ENCODE results near the gene RRM2. TPM values are rescaled to one million over a fixed set of nuclear protein-coding genes. Genes with fewer than 3 reads are reported as not detected.

The RRM2 gene
- total RNA-seq, 2 donors from 2014 or later = 1.9 to 6.1 TPM

DNA sequence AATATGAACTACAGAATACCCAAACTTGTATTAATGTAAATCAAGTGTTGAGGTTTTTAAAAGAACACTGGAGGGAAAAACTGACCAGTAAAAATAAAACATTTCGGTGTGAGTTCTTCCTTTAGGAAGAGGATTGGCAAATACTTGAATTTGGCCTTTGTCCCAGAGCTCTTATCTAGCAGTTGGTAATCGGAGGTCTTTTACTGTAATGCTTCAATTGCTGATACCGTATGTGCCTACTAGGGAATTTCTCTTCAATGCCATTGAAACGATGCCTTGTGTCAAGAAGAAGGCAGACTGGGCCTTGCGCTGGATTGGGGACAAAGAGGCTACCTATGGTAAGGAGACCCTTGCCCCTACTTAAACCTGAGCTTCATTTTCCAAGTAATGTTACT, 4.1 kb downstream of the RRM2 start:
- no peak for DNase-seq (ENCODE audit: low spot score)
- H3K4me1 ChIP-seq (replicated peaks) = peaks cover 11% of the 10 kb centered on the region
- H3K27ac ChIP-seq = no peak overlapping the region
- TF ChIP-seq POLR2A (IDR thresholded peaks at IDR 0.05) (no peak), POLR2AphosphoS5 (IDR thresholded peaks at IDR 0.05) (no peak), CTCF (IDR thresholded peaks at IDR 0.05) (no peak)
- H3K36me3 ChIP-seq = no peaks in the 10 kb centered on the region
- WGBS = 61% methylated on average over 5 of the region's 5 CpGs
- no peaks in the 10 kb centered on the region for H3K9me3 ChIP-seq
- H3K27me3 ChIP-seq (replicated peaks; ENCODE audit: insufficient read depth) = no peaks in the 10 kb centered on the region
- H3K4me3 ChIP-seq = no peak overlapping the region
- intact Hi-C loops (cut with DNase I) = loop anchor here (5.0 kb wide), 1 partner anchor 536 kb away; no protein-coding TSS in a partner anchor

GRCh38 chr2:10128420-10128819, 5.9 kb downstream of the RRM2 start:
- Histone ChIP-seq H3K27ac (no peak overlapping the region), H3K9me3 (no peaks in the 10 kb centered on the region), H3K27me3 (replicated peaks; ENCODE audit: insufficient read depth) (no peaks in the 10 kb centered on the region), H3K36me3 (no peaks in the 10 kb centered on the region), H3K4me1 (replicated peaks) (no peaks in the 10 kb centered on the region), H3K4me3 (no peak overlapping the region)
- no peak for DNase-seq (ENCODE audit: low spot score)
- TF ChIP-seq POLR2A (IDR thresholded peaks at IDR 0.05) (no peak), POLR2AphosphoS5 (IDR thresholded peaks at IDR 0.05) (no peak), CTCF (IDR thresholded peaks at IDR 0.05) (no peak)
- intact Hi-C loops (cut with DNase I) = loop anchor here (5.0 kb wide), 1 partner anchor 534 kb away; no protein-coding TSS in a partner anchor

DNA sequence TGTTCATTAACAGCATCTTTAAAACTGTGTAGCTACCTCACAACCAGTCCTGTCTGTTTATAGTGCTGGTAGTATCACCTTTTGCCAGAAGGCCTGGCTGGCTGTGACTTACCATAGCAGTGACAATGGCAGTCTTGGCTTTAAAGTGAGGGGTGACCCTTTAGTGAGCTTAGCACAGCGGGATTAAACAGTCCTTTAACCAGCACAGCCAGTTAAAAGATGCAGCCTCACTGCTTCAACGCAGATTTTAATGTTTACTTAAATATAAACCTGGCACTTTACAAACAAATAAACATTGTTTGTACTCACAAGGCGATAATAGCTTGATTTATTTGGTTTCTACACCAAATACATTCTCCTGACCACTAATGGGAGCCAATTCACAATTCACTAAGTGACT, 7.0 kb downstream of the RRM2 start:
- Histone ChIP-seq H3K36me3 (no peaks in the 10 kb centered on the region), H3K27me3 (replicated peaks; ENCODE audit: insufficient read depth) (no peaks in the 10 kb centered on the region), H3K9me3 (no peaks in the 10 kb centered on the region), H3K4me3 (no peak overlapping the region), H3K4me1 (replicated peaks) (no peaks in the 10 kb centered on the region), H3K27ac (no peak overlapping the region)
- DNase-seq (ENCODE audit: low spot score) = no peak
- intact Hi-C loops (cut with DNase I) = loop anchor here (5.0 kb wide), 1 partner anchor 533 kb away; no protein-coding TSS in a partner anchor
- no peak for TF ChIP-seq POLR2AphosphoS5 (IDR thresholded peaks at IDR 0.05)
- no peak for TF ChIP-seq CTCF (IDR thresholded peaks at IDR 0.05)
- TF ChIP-seq POLR2A (IDR thresholded peaks at IDR 0.05) = no peak
- 59% methylated on average over 3 of the region's 3 CpGs for WGBS

GRCh38 chr2:10132043-10132575, 9.6 kb downstream of the RRM2 start:
- Histone ChIP-seq H3K36me3 (no peaks in the 10 kb centered on the region), H3K4me3 (no peak overlapping the region), H3K4me1 (replicated peaks) (no peaks in the 10 kb centered on the region), H3K9me3 (no peaks in the 10 kb centered on the region), H3K27ac (no peak overlapping the region), H3K27me3 (replicated peaks; ENCODE audit: insufficient read depth) (no peaks in the 10 kb centered on the region)
- 81% methylated on average over 7 of the region's 7 CpGs for WGBS
- intact Hi-C loops (cut with DNase I) = no loop called here
- DNase-seq (ENCODE audit: low spot score) = no peak
- TF ChIP-seq POLR2A (IDR thresholded peaks at IDR 0.05) = no peak
- no peak for TF ChIP-seq CTCF (IDR thresholded peaks at IDR 0.05)
- no peak for TF ChIP-seq POLR2AphosphoS5 (IDR thresholded peaks at IDR 0.05)

DNA sequence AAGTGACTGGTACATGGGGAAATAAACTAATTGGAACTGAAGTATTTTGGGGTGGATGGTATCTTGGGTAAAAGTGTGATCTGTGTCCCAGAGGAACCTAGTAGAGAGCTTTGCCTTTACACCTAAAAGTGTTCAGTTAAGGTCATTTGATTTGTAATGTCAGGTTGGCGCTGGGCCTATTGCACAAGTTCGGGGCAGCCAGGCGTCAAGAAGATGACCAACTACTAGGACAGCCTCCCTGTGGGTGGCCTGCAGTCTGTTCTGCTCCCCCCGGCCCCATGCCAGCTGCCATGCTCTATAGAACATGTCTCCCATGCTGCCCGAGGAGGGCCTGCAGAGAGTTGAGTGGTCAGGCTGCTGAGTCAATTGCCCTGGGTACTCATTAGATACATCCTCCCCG, 10.1 kb downstream of the RRM2 start:
- Histone ChIP-seq H3K9me3 (no peaks in the 10 kb centered on the region), H3K4me3 (no peak overlapping the region), H3K36me3 (no peaks in the 10 kb centered on the region), H3K27ac (no peak overlapping the region), H3K27me3 (replicated peaks; ENCODE audit: insufficient read depth) (no peaks in the 10 kb centered on the region), H3K4me1 (replicated peaks) (no peaks in the 10 kb centered on the region)
- 92% methylated on average over 6 of the region's 6 CpGs for WGBS
- intact Hi-C loops (cut with DNase I) = no loop called here
- DNase-seq (ENCODE audit: low spot score) = no peak
- TF ChIP-seq POLR2AphosphoS5 (IDR thresholded peaks at IDR 0.05) (no peak), POLR2A (IDR thresholded peaks at IDR 0.05) (no peak), CTCF (IDR thresholded peaks at IDR 0.05) (no peak)
